ENCODE data around the gene COX19. TPM values are rescaled to one million over a fixed set of nuclear protein-coding genes. Genes with fewer than 3 reads are reported as not detected.

COX19 gene
- total and polyA plus RNA-seq, 2 donors (not counting 3 experiments of a cell fraction or from before 2014, with no cell fraction given), result 6.8 to 10.6 TPM

- Histone ChIP-seq H3K27me3 (ENCODE audit: control insufficient read depth in 2 of 2, insufficient read depth in 2 of 2, low read length in 2 of 2) (peaks cover 0 to 2% of the 10 kb centered on the region in 2 experiments), H3K9me3 (replicated peaks; ENCODE audit: control insufficient read depth, insufficient read depth, low read length) (no peaks in the 10 kb centered on the region), H2AFZ (ENCODE audit: low read depth, low read length) (no peak overlapping the region), H3K9ac (replicated peaks; ENCODE audit: extremely low read depth, insufficient read depth, low read length) (no peak overlapping the region), H3K27ac (ENCODE audit: insufficient read depth, low read depth, low read length) (no peak overlapping the region), H3K4me3 (replicated peaks in 1 of 3; ENCODE audit: insufficient read depth in 1 of 3, low read depth in 1 of 3, low read length in 3 of 3) (no peak overlapping the region), H3K4me2 (ENCODE audit: insufficient read depth, low read length) (no peak overlapping the region), H3K36me3 (ENCODE audit: control insufficient read depth in 2 of 2, extremely low read depth in 1 of 2, insufficient read depth in 2 of 2, low read length in 2 of 2) (no peaks in the 10 kb centered on the region), H3K4me1 (ENCODE audit: control insufficient read depth, extremely low read depth, insufficient read depth, low read length) (no peaks in the 10 kb centered on the region), H3K79me2 (ENCODE audit: control insufficient read depth, insufficient read depth, low read length) (no peaks in the 10 kb centered on the region), H3K9me1 (replicated peaks; ENCODE audit: control insufficient read depth, extremely low read depth, insufficient read depth, low read length) (no peaks in the 10 kb centered on the region), H4K20me1 (replicated peaks; ENCODE audit: control insufficient read depth, extremely low read depth, insufficient read depth, low read length) (no peaks in the 10 kb centered on the region)
- dilution Hi-C loops (cut with MboI; ENCODE audit: extremely low pct_ligation_motif_present, low sequenced_read_pairs) (no loop called here), intact Hi-C loops (cut with micrococcal nuclease) (no loop called here)
- ChIA-PET POLR2A (no interaction called here), CTCF (interaction anchor here (1.1 to 1.2 kb wide), 2 partner anchors 16 to 127 kb away, joined by 3 to 5 read pairs; partner anchors contain the start of genes COX19 and SUN1)
- FAIRE-seq, result no peak
- no TSS peak for BruUV-seq (replicated peaks)
- DNase-seq (ENCODE audit: low read depth, low spot score), result no peak
- TF ChIP-seq JUN (IDR thresholded peaks at IDR 0.05; ENCODE audit: borderline replicate concordance, insufficient read depth, insufficient read length, low read depth), result no peak
- TF ChIP-seq, protein P1, sequence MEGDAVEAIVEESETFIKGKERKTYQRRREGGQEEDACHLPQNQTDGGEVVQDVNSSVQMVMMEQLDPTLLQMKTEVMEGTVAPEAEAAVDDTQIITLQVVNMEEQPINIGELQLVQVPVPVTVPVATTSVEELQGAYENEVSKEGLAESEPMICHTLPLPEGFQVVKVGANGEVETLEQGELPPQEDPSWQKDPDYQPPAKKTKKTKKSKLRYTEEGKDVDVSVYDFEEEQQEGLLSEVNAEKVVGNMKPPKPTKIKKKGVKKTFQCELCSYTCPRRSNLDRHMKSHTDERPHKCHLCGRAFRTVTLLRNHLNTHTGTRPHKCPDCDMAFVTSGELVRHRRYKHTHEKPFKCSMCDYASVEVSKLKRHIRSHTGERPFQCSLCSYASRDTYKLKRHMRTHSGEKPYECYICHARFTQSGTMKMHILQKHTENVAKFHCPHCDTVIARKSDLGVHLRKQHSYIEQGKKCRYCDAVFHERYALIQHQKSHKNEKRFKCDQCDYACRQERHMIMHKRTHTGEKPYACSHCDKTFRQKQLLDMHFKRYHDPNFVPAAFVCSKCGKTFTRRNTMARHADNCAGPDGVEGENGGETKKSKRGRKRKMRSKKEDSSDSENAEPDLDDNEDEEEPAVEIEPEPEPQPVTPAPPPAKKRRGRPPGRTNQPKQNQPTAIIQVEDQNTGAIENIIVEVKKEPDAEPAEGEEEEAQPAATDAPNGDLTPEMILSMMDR (IDR thresholded peaks at IDR 0.05; ENCODE audit: extremely low read depth in 1 of 2, insufficient read depth in 1 of 2, low read depth in 1 of 2, low read length in 2 of 2), result no peak
- TF ChIP-seq GATA2 (IDR thresholded peaks at IDR 0.05; ENCODE audit: insufficient read depth, insufficient read length, low read depth, low read length), result no peak
- no peak for TF ChIP-seq EZH2 (IDR thresholded peaks at IDR 0.05; ENCODE audit: borderline replicate concordance, low read depth, low read length, severe bottlenecking)
- TF ChIP-seq, protein P2, sequence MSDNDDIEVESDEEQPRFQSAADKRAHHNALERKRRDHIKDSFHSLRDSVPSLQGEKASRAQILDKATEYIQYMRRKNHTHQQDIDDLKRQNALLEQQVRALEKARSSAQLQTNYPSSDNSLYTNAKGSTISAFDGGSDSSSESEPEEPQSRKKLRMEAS (IDR thresholded peaks at IDR 0.05; ENCODE audit: insufficient read depth, insufficient read length), result no peak
- no peak for TF ChIP-seq POLR2A (IDR thresholded peaks at IDR 0.05; ENCODE audit: low read depth, low read length)
- TF ChIP-seq POLR2AphosphoS5 (IDR thresholded peaks at IDR 0.05; ENCODE audit: insufficient read depth, low read depth, low read length), result no peak
- no peak for TF ChIP-seq FOS (IDR thresholded peaks at IDR 0.05; ENCODE audit: borderline replicate concordance, insufficient read depth, low read length)
These were observed 16.1 kb downstream of the COX19 start for GRCh38 chr7:959271-959670.
